ENCODE results near the gene UBE2C.

Gene UBE2C

DNA sequence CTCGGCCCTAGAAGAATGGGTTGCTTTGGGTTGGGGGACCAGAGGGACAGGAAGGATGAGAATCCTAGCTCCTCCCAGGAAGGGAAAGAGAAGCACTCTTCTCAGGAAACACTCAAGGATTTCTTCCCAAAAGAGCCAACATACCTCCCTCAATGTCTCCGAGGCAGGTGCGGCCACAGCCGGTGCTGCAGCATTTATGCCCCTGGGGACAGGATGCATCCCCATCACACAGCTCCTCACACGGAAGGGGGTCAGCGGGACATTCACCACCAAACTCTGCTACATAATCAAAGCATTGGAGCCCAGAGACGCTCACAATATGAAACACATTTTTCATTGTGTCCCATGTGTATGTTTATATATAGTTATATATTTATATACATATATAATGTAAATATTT, 35.5 kb upstream of the UBE2C start:
- H4K20me1 ChIP-seq (ENCODE audit: low read depth, low read length): no peaks in the 10 kb centered on the region
- H3K79me2 ChIP-seq (ENCODE audit: insufficient read depth, low read length): no peaks in the 10 kb centered on the region
- TF ChIP-seq EZH2phosphoT487 (conservative IDR thresholded peaks at IDR 0.05; ENCODE audit: low read length): no peak
- TF ChIP-seq, protein P1, sequence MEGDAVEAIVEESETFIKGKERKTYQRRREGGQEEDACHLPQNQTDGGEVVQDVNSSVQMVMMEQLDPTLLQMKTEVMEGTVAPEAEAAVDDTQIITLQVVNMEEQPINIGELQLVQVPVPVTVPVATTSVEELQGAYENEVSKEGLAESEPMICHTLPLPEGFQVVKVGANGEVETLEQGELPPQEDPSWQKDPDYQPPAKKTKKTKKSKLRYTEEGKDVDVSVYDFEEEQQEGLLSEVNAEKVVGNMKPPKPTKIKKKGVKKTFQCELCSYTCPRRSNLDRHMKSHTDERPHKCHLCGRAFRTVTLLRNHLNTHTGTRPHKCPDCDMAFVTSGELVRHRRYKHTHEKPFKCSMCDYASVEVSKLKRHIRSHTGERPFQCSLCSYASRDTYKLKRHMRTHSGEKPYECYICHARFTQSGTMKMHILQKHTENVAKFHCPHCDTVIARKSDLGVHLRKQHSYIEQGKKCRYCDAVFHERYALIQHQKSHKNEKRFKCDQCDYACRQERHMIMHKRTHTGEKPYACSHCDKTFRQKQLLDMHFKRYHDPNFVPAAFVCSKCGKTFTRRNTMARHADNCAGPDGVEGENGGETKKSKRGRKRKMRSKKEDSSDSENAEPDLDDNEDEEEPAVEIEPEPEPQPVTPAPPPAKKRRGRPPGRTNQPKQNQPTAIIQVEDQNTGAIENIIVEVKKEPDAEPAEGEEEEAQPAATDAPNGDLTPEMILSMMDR (IDR thresholded peaks at IDR 0.05; ENCODE audit: insufficient read depth, low read length, poor library complexity, severe bottlenecking): no peak
- H3K9ac ChIP-seq (ENCODE audit: low read length): no peak overlapping the region
- H3K27me3 ChIP-seq (ENCODE audit: low read length): no peaks in the 10 kb centered on the region
- H3K4me3 ChIP-seq (ENCODE audit: insufficient read depth, low read length, poor library complexity, severe bottlenecking): no peak overlapping the region
- no peaks in the 10 kb centered on the region for H3K36me3 ChIP-seq (ENCODE audit: low read length)
- no peaks in the 10 kb centered on the region for H3K9me2 ChIP-seq (replicated peaks; ENCODE audit: insufficient read depth, low read length)
- no peaks in the 10 kb centered on the region for H3K9me3 ChIP-seq (ENCODE audit: insufficient read depth, low read length)
- no peak overlapping the region for H2AFZ ChIP-seq (ENCODE audit: low read depth, low read length, severe bottlenecking)
- H3K4me2 ChIP-seq (ENCODE audit: low read depth, low read length, poor library complexity, severe bottlenecking): no peak overlapping the region
- H3F3A ChIP-seq (ENCODE audit: insufficient read depth): no peaks in the 10 kb centered on the region
- no peak overlapping the region for H3K27ac ChIP-seq (ENCODE audit: low read depth, low read length)

DNA sequence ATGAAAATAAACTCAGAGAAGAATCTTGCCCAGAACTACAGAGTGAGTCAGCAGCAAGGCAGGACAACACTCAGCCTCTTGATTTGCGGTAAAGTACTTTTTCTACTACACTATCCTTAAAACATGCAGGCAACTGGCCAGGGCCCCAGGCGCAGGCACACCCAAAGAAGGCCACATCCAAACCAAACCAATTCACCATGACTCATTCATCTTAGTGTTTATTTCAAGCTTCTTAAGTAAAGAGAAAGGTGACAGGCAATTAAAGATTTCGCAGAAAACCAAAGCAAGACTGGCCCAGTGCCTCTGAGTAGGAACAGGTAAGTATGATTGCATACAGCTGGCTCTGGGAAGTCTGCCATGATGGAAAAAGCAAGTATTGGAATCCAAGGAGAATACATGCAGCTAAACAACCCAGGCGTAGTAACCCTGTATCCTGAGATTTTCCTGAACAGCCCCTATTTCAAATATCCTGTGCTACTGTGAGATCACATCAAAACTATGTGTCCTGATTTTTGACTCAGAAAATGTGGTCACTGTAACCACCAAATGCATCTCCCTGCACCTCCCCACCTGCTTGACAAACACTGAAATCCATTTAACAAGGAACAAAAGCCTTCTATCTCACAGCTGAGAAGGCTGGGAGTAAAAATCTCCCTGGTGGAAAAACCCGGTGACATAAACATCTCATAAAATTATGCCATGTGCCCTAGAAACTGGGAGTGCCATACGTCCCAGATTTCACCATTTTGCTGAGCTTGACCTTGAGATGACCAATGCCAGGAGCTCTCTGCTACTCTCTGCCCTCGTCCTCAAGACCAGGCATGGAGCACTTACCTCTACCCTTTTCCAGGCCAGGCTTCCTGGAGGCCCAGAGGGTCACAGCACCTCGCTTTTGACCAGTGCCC, 33.2 kb upstream of the UBE2C start:
- H3K9ac ChIP-seq (ENCODE audit: low read length): no peak overlapping the region
- no peak overlapping the region for H2AFZ ChIP-seq (ENCODE audit: low read depth, low read length, severe bottlenecking)
- no peaks in the 10 kb centered on the region for H4K20me1 ChIP-seq (ENCODE audit: low read depth, low read length)
- H3K79me2 ChIP-seq (ENCODE audit: insufficient read depth, low read length): no peaks in the 10 kb centered on the region
- no peaks in the 10 kb centered on the region for H3K27me3 ChIP-seq (ENCODE audit: low read length)
- no peaks in the 10 kb centered on the region for H3F3A ChIP-seq (ENCODE audit: insufficient read depth)
- H3K4me2 ChIP-seq (ENCODE audit: low read depth, low read length, poor library complexity, severe bottlenecking): no peak overlapping the region
- H3K9me3 ChIP-seq (ENCODE audit: insufficient read depth, low read length): no peaks in the 10 kb centered on the region
- H3K4me3 ChIP-seq (ENCODE audit: insufficient read depth, low read length, poor library complexity, severe bottlenecking): no peak overlapping the region
- no peaks in the 10 kb centered on the region for H3K9me2 ChIP-seq (replicated peaks; ENCODE audit: insufficient read depth, low read length)
- no peaks in the 10 kb centered on the region for H3K36me3 ChIP-seq (ENCODE audit: low read length)
- TF ChIP-seq EZH2phosphoT487 (conservative IDR thresholded peaks at IDR 0.05; ENCODE audit: low read length): no peak
- TF ChIP-seq, protein P1 (IDR thresholded peaks at IDR 0.05; ENCODE audit: insufficient read depth, low read length, poor library complexity, severe bottlenecking): no peak
- no peak overlapping the region for H3K27ac ChIP-seq (ENCODE audit: low read depth, low read length)

DNA sequence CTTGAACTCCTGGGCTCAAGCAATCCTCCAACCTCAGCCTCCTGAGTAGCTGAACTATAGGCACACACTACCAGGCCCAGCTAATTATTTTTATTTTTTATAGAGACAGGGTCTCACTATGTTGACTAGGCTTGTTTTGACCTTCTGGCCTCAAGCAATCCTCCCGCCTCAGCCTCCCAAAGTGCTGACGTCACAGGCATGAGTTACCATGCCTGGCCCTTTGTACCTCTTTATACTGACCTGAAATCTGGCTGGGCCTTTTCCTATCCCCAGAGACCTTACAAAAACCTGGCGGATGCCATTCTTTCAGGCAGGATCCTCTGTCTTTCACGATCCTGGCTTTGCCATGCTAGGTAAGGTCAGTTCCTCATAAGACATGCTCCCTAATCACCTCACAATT, 32.3 kb upstream of the UBE2C start:
- H3K4me3 ChIP-seq (ENCODE audit: insufficient read depth, low read length, poor library complexity, severe bottlenecking): no peak overlapping the region
- no peak overlapping the region for H3K4me2 ChIP-seq (ENCODE audit: low read depth, low read length, poor library complexity, severe bottlenecking)
- no peaks in the 10 kb centered on the region for H3K9me3 ChIP-seq (ENCODE audit: insufficient read depth, low read length)
- no peaks in the 10 kb centered on the region for H3K9me2 ChIP-seq (replicated peaks; ENCODE audit: insufficient read depth, low read length)
- H3K27me3 ChIP-seq (ENCODE audit: low read length): no peaks in the 10 kb centered on the region
- H3F3A ChIP-seq (ENCODE audit: insufficient read depth): no peaks in the 10 kb centered on the region
- H3K79me2 ChIP-seq (ENCODE audit: insufficient read depth, low read length): no peaks in the 10 kb centered on the region
- H3K9ac ChIP-seq (ENCODE audit: low read length): no peak overlapping the region
- no peaks in the 10 kb centered on the region for H4K20me1 ChIP-seq (ENCODE audit: low read depth, low read length)
- H3K27ac ChIP-seq (ENCODE audit: low read depth, low read length): no peak overlapping the region
- no peak overlapping the region for H2AFZ ChIP-seq (ENCODE audit: low read depth, low read length, severe bottlenecking)
- TF ChIP-seq, protein P1 (IDR thresholded peaks at IDR 0.05; ENCODE audit: insufficient read depth, low read length, poor library complexity, severe bottlenecking): no peak
- no peak for TF ChIP-seq EZH2phosphoT487 (conservative IDR thresholded peaks at IDR 0.05; ENCODE audit: low read length)
- no peaks in the 10 kb centered on the region for H3K36me3 ChIP-seq (ENCODE audit: low read length)
